WI38 (cell line): ENCODE results near the gene COL5A1.

Experiments
- H3K4me3 ChIP-seq: 2 replicates; pipeline ENCODE4 v1.5.1; 2011; ENCODE audit warnings: low read depth, mild to moderate bottlenecking, control low read depth, low read length
- CTCF ChIP-seq: IDR thresholded peaks from 2 replicates; pipeline ENCODE4 v1.5.1; 2012; ENCODE audit warnings: low read depth, mild to moderate bottlenecking, control low read depth, low read length

COL5A1 gene

GRCh38 chr9:134642385-134643181 lies 980 bp downstream of the COL5A1 start:
- TF ChIP-seq CTCF, result no peak; the same call in 1 of the 2 replicates
- peak overlapping the region; percentile 71 for H3K4me3 ChIP-seq

GRCh38 chr9:134643222-134643671 lies 1.6 kb downstream of the COL5A1 start:
- TF ChIP-seq CTCF, result no peak
- peak overlapping the region; percentile 71 for H3K4me3 ChIP-seq

- peak overlapping the region; percentile 57 for H3K4me3 ChIP-seq
Observed at GRCh38 chr9:134644401-134644724, 2.8 kb downstream of the COL5A1 start.

- no peak for TF ChIP-seq CTCF
- peak overlapping the region; percentile 57 for H3K4me3 ChIP-seq
Observed at GRCh38 chr9:134644725-134645606, 3.4 kb downstream of the COL5A1 start.

- H3K4me3 ChIP-seq, result peak overlapping the region; percentile 57
Observed at GRCh38 chr9:134645607-134646365, 4.2 kb downstream of the COL5A1 start.

GRCh38 chr9:134647359-134648080 lies 5.9 kb downstream of the COL5A1 start:
- no peak for TF ChIP-seq CTCF
- H3K4me3 ChIP-seq, result no peak overlapping the region

More at GRCh38 chr9:134645607-134646365, 4.2 kb downstream of the COL5A1 start:
- TF ChIP-seq CTCF, result no peak
